Nephron progenitor cell (in vitro differentiated cells): ENCODE measurements around the gene RILPL1.
"Not testable (repeated sequence)": the region's sequence is repeated elsewhere in the genome, so short reads cannot be mapped to it uniquely, and the experiment has no call there.

Source experiments
- DNase-seq: peaks from one replicate; pipeline ENCODE4 v3.0.0; 2021
- H3K27ac Mint-ChIP-seq: 2 replicates; pipeline ENCODE4 v1.8.0; 2021; ENCODE audit warnings: mild to moderate bottlenecking, moderate library complexity, mixed read lengths
- H3K27me3 Mint-ChIP-seq: 2 replicates; pipeline ENCODE4 v1.8.0; 2021; ENCODE audit warnings: mild to moderate bottlenecking, low read depth, mixed read lengths; ENCODE audit not compliant: poor library complexity
- H3K36me3 Mint-ChIP-seq: 2 replicates; pipeline ENCODE4 v1.8.0; 2021; ENCODE audit warnings: low read depth, mixed read lengths
- H3K4me1 Mint-ChIP-seq: 2 replicates; pipeline ENCODE4 v1.8.0; 2021; ENCODE audit warnings: mixed read lengths
- H3K4me3 Mint-ChIP-seq: 2 replicates; pipeline ENCODE4 v1.8.0; 2021; ENCODE audit warnings: mild to moderate bottlenecking, moderate library complexity, mixed read lengths
- H3K9me3 Mint-ChIP-seq: 2 replicates; pipeline ENCODE4 v1.8.0; 2021; ENCODE audit warnings: mild to moderate bottlenecking, moderate library complexity, mixed read lengths
- TF ChIP-seq, protein P1 (sequence below): fragments of 200-600 bp; sonication (generic); IDR thresholded peaks from 2 replicates; pipeline ENCODE4 v1.5.0; 2021; ENCODE audit warnings: antibody characterized with exemption

RILPL1 gene

DNA sequence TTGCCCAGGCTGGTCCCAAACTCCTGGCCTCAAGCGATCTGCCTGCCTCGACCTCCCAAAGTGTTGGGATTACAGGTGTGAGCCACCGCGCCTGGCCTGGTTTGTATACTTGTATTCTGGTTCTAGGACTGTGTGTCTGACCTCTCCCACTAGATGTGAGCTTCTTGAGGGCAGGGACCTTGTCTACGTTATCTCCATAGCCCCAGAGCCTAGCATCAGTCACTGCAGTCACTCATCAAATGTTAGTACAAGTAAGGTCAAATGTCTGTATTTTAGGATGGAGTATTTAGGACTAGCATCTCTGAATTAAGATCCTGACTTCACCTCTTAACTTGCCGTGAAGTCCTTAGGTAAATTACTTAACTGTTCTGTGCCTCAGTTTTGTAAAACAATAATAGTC lies 99.9 kb downstream of the RILPL1 start:
- TF ChIP-seq, protein P1, sequence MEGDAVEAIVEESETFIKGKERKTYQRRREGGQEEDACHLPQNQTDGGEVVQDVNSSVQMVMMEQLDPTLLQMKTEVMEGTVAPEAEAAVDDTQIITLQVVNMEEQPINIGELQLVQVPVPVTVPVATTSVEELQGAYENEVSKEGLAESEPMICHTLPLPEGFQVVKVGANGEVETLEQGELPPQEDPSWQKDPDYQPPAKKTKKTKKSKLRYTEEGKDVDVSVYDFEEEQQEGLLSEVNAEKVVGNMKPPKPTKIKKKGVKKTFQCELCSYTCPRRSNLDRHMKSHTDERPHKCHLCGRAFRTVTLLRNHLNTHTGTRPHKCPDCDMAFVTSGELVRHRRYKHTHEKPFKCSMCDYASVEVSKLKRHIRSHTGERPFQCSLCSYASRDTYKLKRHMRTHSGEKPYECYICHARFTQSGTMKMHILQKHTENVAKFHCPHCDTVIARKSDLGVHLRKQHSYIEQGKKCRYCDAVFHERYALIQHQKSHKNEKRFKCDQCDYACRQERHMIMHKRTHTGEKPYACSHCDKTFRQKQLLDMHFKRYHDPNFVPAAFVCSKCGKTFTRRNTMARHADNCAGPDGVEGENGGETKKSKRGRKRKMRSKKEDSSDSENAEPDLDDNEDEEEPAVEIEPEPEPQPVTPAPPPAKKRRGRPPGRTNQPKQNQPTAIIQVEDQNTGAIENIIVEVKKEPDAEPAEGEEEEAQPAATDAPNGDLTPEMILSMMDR = no peak
- H3K9me3 Mint-ChIP-seq = no peaks in the 10 kb centered on the region
- H3K27ac Mint-ChIP-seq = peak overlapping the region; percentile 88
- peaks cover 12% of the 10 kb centered on the region for H3K36me3 Mint-ChIP-seq
- H3K4me3 Mint-ChIP-seq = no peak overlapping the region
- no peak for DNase-seq
- H3K27me3 Mint-ChIP-seq = peaks cover 35% of the 10 kb centered on the region
- H3K4me1 Mint-ChIP-seq = peaks cover 33% of the 10 kb centered on the region

DNA sequence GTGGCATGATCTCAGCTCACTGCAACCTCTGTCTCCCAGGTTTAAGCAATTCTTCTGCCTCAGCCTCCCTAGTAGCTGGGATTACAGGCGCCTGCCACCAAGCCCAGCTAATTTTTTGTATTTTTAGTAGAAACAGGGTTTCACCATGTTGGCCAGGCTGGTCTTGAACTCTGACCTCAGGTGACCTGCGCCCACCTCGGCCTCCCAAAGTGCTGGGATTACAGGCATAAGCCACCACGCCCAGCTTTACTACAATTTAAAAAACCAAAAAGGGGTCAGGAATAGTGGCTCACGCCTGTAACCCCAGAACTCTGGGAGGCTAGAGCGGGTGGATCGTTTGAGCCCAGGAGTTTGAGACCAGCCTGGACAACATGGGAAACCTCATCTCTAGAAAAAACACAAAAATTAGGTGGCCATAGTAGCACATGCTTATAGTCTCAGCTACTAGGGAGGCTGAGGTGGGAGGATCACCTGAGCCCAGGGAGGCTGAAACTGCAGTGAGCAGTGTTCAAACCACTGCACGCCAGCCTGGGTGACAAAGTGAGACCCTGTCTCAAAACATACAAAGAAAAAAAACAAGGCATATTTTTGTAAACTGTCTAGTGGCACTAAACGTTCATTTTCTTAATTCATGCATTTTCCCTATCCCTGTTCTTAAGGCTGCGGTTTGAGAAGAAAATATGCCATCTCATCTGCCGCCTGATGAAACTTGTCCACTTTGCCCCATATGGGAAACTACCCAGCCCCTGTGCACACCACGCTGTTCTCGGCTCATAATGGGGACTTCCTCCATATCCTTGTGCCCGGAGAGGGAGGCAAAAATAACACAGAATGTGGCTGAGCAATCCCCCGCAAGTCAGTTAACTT lies 101.3 kb downstream of the RILPL1 start:
- Mint-ChIP-seq H3K27ac (peak overlapping the region; percentile 36), H3K4me1 (peaks cover 36% of the 10 kb centered on the region)
- not testable (repeated sequence) for H3K4me3 Mint-ChIP-seq

DNA sequence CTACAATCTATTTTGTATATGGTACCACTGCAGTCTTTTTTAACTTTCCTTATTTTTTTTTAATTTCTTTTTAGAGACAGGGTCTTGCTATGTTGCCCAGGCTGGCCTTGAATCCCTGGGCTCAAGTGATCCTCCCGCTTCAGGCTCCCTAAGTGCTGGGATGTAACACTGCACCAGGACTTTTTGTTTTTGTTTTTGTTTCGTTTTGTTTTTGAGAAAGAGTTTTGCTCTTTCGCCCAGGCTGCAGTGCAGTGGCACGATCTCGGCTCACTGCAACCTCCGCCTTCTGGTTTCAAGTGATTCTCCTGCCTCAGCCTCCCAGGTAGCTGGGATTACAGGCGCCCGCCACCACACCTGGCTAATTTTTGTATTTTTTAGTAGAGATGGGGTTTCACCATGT lies 104.4 kb downstream of the RILPL1 start:
- Mint-ChIP-seq H3K9me3 (peaks cover 10% of the 10 kb centered on the region), H3K36me3 (peaks cover 20% of the 10 kb centered on the region), H3K4me1 (peaks cover 24% of the 10 kb centered on the region)
- H3K4me3 Mint-ChIP-seq, H3K27ac Mint-ChIP-seq, DNase-seq, H3K27me3 Mint-ChIP-seq: not testable (repeated sequence)

More for the DNA sequence above, 101.3 kb downstream of the RILPL1 start:
- H3K9me3 Mint-ChIP-seq, DNase-seq: not testable (repeated sequence)
- peaks cover 15% of the 10 kb centered on the region for H3K36me3 Mint-ChIP-seq
- H3K27me3 Mint-ChIP-seq = peaks cover 25% of the 10 kb centered on the region

DNA sequence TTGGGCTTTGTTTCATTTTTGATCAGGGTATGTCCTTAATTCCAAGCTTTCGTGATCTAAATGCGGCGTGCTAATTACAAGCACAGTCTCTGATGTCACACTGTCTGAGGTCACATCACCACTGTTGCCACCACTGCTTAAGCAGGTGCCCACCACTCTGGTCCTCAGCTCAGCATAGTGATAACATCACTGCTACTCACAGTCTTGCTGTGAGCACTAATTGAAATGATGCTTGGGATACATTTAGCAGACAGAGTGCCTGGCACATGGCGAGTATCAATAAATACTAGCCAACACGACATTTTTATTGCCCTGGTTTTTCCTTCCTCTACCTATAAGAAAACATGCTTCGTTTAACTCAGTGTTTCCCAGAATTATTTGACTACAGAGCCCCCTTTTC lies 104.9 kb downstream of the RILPL1 start:
- Mint-ChIP-seq H3K27me3 (peaks cover 6% of the 10 kb centered on the region), H3K9me3 (peaks cover 15% of the 10 kb centered on the region), H3K27ac (no peak overlapping the region), H3K4me3 (no peak overlapping the region), H3K36me3 (peaks cover 25% of the 10 kb centered on the region), H3K4me1 (peaks cover 22% of the 10 kb centered on the region)
- TF ChIP-seq, protein P1 = no peak
- no peak for DNase-seq

DNA sequence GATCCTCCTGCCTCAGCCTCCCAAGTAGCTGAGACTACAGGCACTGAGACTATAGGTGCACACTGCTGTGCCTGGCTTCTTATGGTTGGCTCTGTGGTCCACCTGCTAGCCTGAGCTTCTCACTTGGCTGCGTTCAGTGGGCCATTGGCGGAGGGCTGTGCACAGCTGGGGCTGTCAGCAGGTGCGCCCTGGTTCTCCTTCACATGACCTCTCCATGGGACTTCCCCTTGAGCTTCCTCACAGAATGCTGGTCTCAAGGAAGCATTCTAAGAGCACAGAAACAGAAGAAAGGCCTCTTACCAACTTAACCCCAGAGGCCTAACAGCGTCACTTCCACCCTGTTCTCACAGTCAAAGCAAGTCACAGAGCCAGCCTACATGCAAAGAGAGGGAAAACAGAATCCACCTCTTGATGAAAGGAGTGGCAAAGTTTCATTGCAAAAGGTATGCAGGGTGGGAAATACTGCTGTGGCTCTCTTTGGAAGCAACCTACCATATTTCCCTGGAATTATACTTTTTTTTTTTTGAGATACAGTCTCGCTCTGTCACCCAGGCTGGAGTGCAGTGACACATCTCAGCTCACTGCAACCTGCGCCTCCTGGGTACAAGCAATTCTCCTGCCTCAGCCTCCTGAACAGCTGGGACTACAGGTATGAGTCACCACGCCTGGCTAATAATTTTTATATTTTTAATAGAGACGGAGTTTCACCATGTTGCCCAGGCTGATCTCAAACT lies 106.3 kb downstream of the RILPL1 start:
- Mint-ChIP-seq H3K27me3 (peaks cover 2% of the 10 kb centered on the region), H3K4me1 (peaks cover 14% of the 10 kb centered on the region), H3K4me3 (no peak overlapping the region), H3K27ac (no peak overlapping the region), H3K36me3 (peaks cover 34% of the 10 kb centered on the region), H3K9me3 (peaks cover 22% of the 10 kb centered on the region)
- no peak for DNase-seq
- TF ChIP-seq, protein P1 = no peak

DNA sequence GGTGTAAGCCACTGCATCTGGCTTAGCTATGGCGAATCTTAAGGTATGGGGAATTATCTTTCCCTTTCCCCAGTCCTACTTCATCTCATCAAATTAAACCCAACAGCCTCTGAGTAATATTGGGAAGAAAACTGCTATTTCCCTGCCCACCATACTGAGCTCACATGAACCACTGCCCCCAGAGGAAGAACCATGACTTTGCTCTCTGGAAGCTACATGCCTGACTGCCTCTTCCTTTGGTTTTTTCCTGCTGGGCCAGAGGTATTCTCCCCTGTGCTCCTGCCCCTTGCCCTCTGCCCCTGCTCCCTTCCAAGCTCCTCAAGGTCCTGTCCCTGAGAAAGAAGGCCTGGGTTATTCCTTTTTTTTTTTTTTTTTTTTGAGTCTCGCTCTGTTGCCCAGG lies 112.2 kb downstream of the RILPL1 start:
- H3K9me3 Mint-ChIP-seq = peaks cover 22% of the 10 kb centered on the region
- no peaks in the 10 kb centered on the region for H3K27me3 Mint-ChIP-seq
- H3K4me3 Mint-ChIP-seq = no peak overlapping the region
- H3K4me1 Mint-ChIP-seq = no peaks in the 10 kb centered on the region
- peaks cover 17% of the 10 kb centered on the region for H3K36me3 Mint-ChIP-seq
- TF ChIP-seq, protein P1 = no peak
- no peak for DNase-seq
- peak overlapping the region; percentile 80 for H3K27ac Mint-ChIP-seq
